ENCODE measurements around the gene AQP2. TPM values are rescaled to one million over a fixed set of nuclear protein-coding genes. Genes with fewer than 3 reads are reported as not detected.

The AQP2 gene
- total RNA-seq, 1 donor from 2014 or later = not detected

DNA sequence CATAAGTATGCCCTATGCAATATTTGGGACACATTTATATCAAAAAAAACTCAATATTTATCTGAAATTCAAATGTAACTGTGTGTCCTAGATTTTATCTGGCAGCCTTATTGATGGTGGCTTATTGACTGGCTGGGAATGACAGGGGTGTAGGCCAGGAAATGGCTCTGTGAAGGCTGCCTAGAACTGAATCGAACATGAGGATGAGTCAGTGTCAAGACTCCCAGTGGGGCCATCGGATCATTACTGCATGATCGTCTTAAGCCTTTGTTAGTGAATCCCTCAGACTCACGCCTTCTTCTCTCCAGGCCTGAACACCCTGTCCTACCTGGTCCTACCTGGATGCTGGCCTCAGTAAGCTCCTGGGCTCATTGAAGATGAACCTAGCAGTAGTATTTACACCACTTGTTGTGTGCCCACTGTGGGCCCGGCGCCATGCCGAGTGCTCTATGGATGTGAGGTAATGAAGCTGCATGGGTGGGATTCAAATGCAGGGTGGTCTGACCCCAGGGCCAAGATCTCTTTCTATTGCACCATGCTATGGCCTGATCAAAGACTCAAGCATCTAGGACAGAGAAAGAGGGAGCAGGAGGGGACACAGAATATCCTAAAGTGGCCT is 25.8 kb upstream of the AQP2 start:
- Mint-ChIP-seq H3K9me3 (no peaks in the 10 kb centered on the region), H3K4me1 (no peaks in the 10 kb centered on the region), H3K4me3 (no peak overlapping the region), H3K36me3 (ENCODE audit: low read depth) (no peaks in the 10 kb centered on the region), H3K27me3 (peaks cover 6% of the 10 kb centered on the region), H3K27ac (no peak overlapping the region)
- POLR2A ChIA-PET = no interaction called here
- DNase-seq (no peak), ATAC-seq (ENCODE audit: low read depth) (no peak)
- intact Hi-C loops (cut with micrococcal nuclease) = no loop called here
- CTCF ChIA-PET = no interaction called here
- TF ChIP-seq, protein P1, sequence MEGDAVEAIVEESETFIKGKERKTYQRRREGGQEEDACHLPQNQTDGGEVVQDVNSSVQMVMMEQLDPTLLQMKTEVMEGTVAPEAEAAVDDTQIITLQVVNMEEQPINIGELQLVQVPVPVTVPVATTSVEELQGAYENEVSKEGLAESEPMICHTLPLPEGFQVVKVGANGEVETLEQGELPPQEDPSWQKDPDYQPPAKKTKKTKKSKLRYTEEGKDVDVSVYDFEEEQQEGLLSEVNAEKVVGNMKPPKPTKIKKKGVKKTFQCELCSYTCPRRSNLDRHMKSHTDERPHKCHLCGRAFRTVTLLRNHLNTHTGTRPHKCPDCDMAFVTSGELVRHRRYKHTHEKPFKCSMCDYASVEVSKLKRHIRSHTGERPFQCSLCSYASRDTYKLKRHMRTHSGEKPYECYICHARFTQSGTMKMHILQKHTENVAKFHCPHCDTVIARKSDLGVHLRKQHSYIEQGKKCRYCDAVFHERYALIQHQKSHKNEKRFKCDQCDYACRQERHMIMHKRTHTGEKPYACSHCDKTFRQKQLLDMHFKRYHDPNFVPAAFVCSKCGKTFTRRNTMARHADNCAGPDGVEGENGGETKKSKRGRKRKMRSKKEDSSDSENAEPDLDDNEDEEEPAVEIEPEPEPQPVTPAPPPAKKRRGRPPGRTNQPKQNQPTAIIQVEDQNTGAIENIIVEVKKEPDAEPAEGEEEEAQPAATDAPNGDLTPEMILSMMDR (IDR thresholded peaks at IDR 0.05) = no peak

DNA sequence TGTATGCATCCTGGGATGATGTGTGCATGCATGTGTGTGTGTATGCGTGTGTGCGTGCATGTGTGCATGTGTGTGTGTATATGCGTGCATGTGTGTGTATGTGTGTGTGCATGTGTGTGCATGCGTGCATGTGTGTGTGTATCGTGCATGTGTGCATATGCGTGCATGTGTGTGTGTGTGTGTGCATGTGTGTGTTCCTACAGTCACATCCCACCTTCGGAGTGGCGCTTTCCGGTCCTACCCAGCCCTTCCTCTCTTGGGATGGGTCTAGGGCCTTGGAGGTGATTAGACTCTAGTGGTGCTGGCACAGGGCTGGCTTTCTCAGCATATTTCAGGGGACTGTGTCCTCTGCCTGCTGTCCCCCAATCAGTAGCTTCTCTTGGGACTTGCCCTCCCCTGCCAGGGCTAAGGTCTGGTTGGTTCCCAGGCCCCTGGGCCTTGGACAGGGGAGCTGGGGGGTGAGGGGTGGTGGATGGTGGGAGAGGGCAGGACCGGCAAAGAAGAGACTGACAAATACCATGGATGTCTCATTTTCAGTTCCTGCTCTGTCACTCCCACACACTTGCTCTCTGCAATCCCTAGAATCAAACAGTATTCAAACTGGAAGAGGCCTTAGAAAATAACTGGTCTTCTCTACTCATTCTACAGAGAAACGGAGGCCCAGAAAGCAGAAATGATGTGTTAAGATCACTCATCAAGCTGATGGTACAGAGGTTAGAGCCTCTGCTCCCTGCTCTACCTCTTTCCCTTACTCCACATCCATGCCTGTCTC is 24.9 kb upstream of the AQP2 start:
- TF ChIP-seq, protein P1 (IDR thresholded peaks at IDR 0.05) = no peak
- intact Hi-C loops (cut with micrococcal nuclease) = no loop called here
- Mint-ChIP-seq H3K27ac (no peak overlapping the region), H3K27me3 (peaks cover 7% of the 10 kb centered on the region), H3K36me3 (ENCODE audit: low read depth) (no peaks in the 10 kb centered on the region), H3K9me3 (no peaks in the 10 kb centered on the region), H3K4me1 (no peaks in the 10 kb centered on the region), H3K4me3 (no peak overlapping the region)
- DNase-seq (no peak), ATAC-seq (ENCODE audit: low read depth) (no peak)
- ChIA-PET CTCF (no interaction called here), POLR2A (no interaction called here)

DNA sequence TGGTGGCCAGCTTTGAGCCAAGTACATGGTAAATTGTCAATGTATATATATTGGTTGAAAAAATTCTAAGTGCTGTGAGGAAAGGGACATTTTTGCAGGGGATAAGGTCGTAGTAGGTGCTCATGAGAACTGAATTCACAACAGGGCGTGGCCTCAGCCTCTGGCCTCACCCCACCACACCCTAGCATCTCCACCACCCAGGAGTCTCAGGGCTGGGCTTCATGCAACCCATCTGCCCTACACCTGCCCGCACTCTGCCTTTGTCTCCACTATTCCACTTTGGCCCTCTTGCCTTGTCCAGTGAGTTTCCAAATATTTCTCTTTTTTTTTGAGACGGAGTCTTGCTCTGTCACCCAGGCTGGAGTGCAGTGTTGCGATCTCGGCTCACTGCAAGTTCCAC is 22.1 kb upstream of the AQP2 start:
- ChIA-PET POLR2A (no interaction called here), CTCF (interaction anchor here (0.9 kb wide), 1 partner anchor 17 kb away, joined by 4 read pairs; no protein-coding TSS in a partner anchor)
- H3K27ac Mint-ChIP-seq = no peak overlapping the region
- TF ChIP-seq, protein P1 (IDR thresholded peaks at IDR 0.05) = no peak
- no peaks in the 10 kb centered on the region for H3K4me1 Mint-ChIP-seq
- H3K36me3 Mint-ChIP-seq (ENCODE audit: low read depth) = no peaks in the 10 kb centered on the region
- peaks cover 7% of the 10 kb centered on the region for H3K27me3 Mint-ChIP-seq
- ATAC-seq (ENCODE audit: low read depth) = no peak
- H3K9me3 Mint-ChIP-seq = no peaks in the 10 kb centered on the region
- DNase-seq = no peak
- H3K4me3 Mint-ChIP-seq = no peak overlapping the region
- intact Hi-C loops (cut with micrococcal nuclease) = no loop called here

DNA sequence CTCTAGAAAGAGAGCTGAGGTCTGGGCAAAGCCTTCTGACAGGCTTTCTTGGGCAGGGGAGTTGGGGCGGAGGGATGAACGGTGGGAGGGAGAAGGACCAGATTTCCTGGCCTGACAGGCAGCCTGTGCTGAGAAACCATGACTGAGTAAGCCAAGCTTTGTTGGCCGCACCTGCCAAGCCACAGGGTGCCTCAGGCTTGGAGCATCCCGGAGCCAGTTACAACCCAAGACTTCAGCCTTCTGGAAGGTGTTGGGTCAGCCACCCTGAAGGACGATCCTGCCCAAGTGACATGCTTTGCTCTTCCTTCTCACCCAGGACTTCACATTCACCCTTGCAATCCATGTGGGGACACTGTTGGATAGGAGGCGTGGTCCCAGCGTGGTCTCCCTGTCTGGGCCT is 21.0 kb upstream of the AQP2 start:
- DNase-seq = no peak
- H3K27ac Mint-ChIP-seq = no peak overlapping the region
- H3K4me3 Mint-ChIP-seq = no peak overlapping the region
- H3K9me3 Mint-ChIP-seq = no peaks in the 10 kb centered on the region
- ATAC-seq (ENCODE audit: low read depth) = no peak
- intact Hi-C loops (cut with micrococcal nuclease) = no loop called here
- H3K4me1 Mint-ChIP-seq = no peaks in the 10 kb centered on the region
- no peaks in the 10 kb centered on the region for H3K36me3 Mint-ChIP-seq (ENCODE audit: low read depth)
- peaks cover 11% of the 10 kb centered on the region for H3K27me3 Mint-ChIP-seq
- TF ChIP-seq, protein P1 (IDR thresholded peaks at IDR 0.05) = no peak
- ChIA-PET CTCF (no interaction called here), POLR2A (no interaction called here)

DNA sequence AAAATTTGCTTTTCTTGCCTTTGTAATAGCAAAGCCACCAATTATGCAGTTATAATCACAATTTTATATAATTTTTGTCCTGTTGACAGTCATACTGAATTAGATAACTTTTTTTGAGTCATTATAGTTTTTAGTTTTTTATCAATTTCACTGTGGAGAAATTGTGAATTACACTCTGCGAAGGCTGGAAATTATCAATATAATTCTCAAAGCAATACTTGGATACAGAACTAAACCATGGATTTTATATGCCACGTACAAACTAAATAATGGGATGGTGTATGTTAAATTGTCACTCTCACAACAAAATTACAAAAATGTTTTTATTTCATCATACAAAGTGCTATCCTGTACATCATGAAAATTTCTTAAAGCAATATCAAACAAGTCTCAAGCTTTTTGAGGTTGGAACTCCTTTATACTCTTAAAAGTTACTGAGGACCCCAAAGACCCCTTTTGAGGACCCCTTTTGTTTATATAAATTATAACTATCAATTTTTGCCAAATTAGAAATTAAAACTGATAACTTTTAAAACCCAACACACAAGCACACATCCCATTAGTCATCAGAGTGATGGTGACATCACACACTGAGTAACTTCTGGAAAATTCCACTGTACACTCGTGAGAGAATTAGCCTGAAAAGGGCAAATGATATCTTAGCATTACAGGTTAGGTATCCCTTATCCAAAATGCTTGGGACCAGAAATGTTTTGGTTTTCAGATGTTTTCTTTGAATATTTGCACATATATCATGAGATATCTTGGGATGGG is 19.8 kb upstream of the AQP2 start:
- Mint-ChIP-seq H3K36me3 (ENCODE audit: low read depth) (no peaks in the 10 kb centered on the region), H3K27me3 (peaks cover 19% of the 10 kb centered on the region), H3K27ac (no peak overlapping the region), H3K4me3 (no peak overlapping the region), H3K9me3 (no peaks in the 10 kb centered on the region), H3K4me1 (no peaks in the 10 kb centered on the region)
- ATAC-seq (ENCODE audit: low read depth) (no peak), DNase-seq (no peak)
- ChIA-PET CTCF (no interaction called here), POLR2A (no interaction called here)
- TF ChIP-seq, protein P1 (IDR thresholded peaks at IDR 0.05) = no peak
- intact Hi-C loops (cut with micrococcal nuclease) = no loop called here

Data from activated B cell treated with CpG ODN at 0.5 μM for 24 hours (primary cell).